ENCODE data around the gene UBA5.
"Not testable (repeated sequence)": the region's sequence is repeated elsewhere in the genome, so short reads cannot be mapped to it uniquely, and the experiment has no call there.

Gene UBA5

GRCh38 chr3:132660052-132660810 is at the start of gene UBA5:
Gene UBA5 (plus strand): TSS chr3:132660329. CDS start chr3:132660538, 209 bp downstream.
- peak; percentile 76 for DNase-seq (ENCODE audit: low read depth, low spot score)
- H3K4me3 ChIP-seq (ENCODE audit: low read depth, low read length) = peak within 1 kb of the TSS; percentile 78
- TF ChIP-seq, protein P1, sequence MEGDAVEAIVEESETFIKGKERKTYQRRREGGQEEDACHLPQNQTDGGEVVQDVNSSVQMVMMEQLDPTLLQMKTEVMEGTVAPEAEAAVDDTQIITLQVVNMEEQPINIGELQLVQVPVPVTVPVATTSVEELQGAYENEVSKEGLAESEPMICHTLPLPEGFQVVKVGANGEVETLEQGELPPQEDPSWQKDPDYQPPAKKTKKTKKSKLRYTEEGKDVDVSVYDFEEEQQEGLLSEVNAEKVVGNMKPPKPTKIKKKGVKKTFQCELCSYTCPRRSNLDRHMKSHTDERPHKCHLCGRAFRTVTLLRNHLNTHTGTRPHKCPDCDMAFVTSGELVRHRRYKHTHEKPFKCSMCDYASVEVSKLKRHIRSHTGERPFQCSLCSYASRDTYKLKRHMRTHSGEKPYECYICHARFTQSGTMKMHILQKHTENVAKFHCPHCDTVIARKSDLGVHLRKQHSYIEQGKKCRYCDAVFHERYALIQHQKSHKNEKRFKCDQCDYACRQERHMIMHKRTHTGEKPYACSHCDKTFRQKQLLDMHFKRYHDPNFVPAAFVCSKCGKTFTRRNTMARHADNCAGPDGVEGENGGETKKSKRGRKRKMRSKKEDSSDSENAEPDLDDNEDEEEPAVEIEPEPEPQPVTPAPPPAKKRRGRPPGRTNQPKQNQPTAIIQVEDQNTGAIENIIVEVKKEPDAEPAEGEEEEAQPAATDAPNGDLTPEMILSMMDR (IDR thresholded peaks at IDR 0.05; ENCODE audit: low read depth, low read length) = no peak
- in situ Hi-C loops (cut with HindIII; ENCODE audit: low sequenced_read_pairs) = no loop called here

DNA sequence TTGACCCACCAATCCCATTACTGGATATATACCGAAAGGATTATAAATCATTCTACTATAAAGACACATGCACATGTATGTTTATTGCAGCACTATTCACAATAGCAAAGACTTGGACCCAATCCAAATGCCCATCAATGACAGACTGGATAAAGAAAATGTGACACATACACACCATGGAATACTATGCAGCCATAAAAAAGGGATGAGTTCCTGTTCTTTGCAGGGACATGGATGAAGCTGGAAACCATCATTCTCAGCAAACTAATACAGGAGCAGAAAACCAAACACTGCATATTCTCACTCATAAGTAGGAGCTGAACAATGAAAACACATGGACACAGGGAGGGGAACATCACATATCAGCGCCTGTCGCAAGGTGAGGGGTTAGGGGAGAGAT is 44.8 kb upstream of the UBA5 start:
- in situ Hi-C loops (cut with HindIII; ENCODE audit: low sequenced_read_pairs); H3K4me3 ChIP-seq (ENCODE audit: low read depth, low read length); DNase-seq (ENCODE audit: low read depth, low spot score): not testable (repeated sequence)

DNA sequence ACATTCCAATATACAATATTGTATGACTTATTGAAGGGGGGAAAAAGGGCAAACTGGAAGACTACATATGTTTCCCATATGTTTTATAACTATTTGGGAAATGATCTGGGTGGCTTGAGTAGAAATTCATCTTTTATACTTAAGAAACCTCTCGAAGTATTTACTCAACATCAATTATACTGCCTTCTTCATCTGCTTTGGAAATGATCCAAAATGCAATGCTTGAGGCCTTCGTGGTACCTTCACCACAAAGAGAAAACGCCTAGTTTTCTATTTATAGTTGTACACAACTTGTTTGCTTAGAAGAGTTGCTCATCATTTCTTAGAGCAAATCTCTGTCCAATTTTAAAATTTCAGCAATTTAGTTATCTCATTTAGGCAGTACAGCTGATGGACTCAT is 44.2 kb upstream of the UBA5 start:
- H3K4me3 ChIP-seq (ENCODE audit: low read depth, low read length) = no peak overlapping the region
- TF ChIP-seq, protein P1 (IDR thresholded peaks at IDR 0.05; ENCODE audit: low read depth, low read length) = no peak
- no peak for DNase-seq (ENCODE audit: low read depth, low spot score)
- in situ Hi-C loops (cut with HindIII; ENCODE audit: low sequenced_read_pairs) = no loop called here

GRCh38 chr3:132616780-132617179 is 43.3 kb upstream of the UBA5 start:
- TF ChIP-seq, protein P1 (IDR thresholded peaks at IDR 0.05; ENCODE audit: low read depth, low read length) = no peak
- in situ Hi-C loops (cut with HindIII; ENCODE audit: low sequenced_read_pairs) = no loop called here
- no peak overlapping the region for H3K4me3 ChIP-seq (ENCODE audit: low read depth, low read length)
- DNase-seq (ENCODE audit: low read depth, low spot score) = no peak

- in situ Hi-C loops (cut with HindIII; ENCODE audit: low sequenced_read_pairs) = no loop called here
- DNase-seq (ENCODE audit: low read depth, low spot score) = no peak
- TF ChIP-seq, protein P1 (IDR thresholded peaks at IDR 0.05; ENCODE audit: low read depth, low read length) = no peak
- H3K4me3 ChIP-seq (ENCODE audit: low read depth, low read length) = no peak overlapping the region
Measured at GRCh38 chr3:132622148-132622547, 38.0 kb upstream of the UBA5 start.

GRCh38 chr3:132622761-132623160 is 37.4 kb upstream of the UBA5 start:
- H3K4me3 ChIP-seq (ENCODE audit: low read depth, low read length) = no peak overlapping the region
- in situ Hi-C loops (cut with HindIII; ENCODE audit: low sequenced_read_pairs) = no loop called here
- TF ChIP-seq, protein P1 (IDR thresholded peaks at IDR 0.05; ENCODE audit: low read depth, low read length) = no peak
- no peak for DNase-seq (ENCODE audit: low read depth, low spot score)

DNA sequence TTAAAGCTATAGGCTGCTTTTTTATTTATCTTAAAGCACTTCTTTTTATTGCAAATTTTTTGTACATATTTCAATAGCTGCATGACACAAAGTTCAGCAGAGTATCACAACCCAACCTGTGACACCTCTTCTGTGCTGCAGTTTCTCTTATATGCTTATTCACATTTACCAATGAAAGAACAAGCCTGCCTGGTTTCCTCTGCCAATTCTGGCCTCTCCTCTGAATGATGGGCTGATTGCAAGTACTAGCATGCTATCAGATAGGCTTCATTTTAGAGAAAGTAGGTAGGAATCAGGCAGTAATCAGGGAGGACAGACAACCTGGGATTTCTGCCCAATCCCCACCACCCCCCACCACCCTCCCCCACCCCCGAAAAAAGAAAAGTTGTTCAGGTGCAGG is 36.5 kb upstream of the UBA5 start:
- in situ Hi-C loops (cut with HindIII; ENCODE audit: low sequenced_read_pairs) = no loop called here
- H3K4me3 ChIP-seq (ENCODE audit: low read depth, low read length) = no peak overlapping the region
- TF ChIP-seq, protein P1 (IDR thresholded peaks at IDR 0.05; ENCODE audit: low read depth, low read length) = no peak
- DNase-seq (ENCODE audit: low read depth, low spot score) = no peak
